HG03025 (cell line): ENCODE results near the gene SLX4IP.

Experiments used
- ATAC-seq: cut with Tn5 transposase; IDR thresholded peaks from one replicate; pipeline ENCODE4 v1.9.1; 2021; ENCODE audit warnings: mild to moderate bottlenecking, moderate library complexity; ENCODE audit not compliant: unreplicated experiment, low FRiP score

SLX4IP gene

DNA sequence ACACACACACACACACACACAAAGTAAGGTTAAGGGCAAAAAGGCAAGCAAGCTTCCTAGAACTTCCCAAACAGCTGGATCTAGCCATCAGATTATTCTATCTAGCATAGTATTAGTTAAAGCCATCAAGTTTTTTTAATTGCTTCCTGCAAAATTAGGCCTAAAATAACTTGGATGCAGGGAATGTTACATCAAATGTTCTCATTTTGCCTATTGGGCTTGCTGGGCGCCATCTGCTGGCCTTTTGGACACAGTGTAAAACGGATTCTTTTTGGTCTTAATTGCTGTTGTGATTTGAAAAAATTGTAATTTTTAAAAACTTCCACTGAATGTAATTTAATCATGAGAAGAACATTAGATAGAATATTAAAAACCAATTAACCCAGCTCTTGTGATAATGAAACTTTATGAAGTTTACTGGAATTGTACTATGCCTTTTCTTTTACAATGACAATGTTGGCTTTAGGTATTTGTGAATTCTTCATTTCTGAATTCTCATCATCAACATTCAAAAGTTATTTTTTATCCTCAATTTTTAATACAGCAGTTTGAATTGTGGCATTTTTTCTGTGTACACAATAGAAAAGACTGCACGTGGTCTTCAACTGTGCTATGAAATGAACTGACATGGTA is 7.9 kb upstream of the SLX4IP start:
- no peak for ATAC-seq

DNA sequence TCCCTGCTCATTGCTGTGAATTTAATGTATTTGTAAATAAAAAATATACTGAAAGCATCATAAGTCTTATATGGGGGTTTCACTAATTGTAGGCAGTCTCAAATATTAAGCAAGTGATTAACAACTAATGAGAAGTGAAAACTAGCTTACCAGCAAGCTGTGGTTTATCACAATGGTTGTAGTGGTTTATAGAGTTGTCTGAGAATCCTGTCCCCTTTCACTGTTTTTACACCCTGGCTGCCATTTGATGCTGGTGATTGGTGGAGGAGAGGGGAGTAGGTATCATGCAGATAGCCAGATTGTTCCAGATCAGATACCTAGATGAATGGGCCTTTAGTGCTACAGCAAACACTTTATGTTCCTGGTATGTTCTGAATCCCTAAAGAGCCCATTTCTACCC is 7.1 kb upstream of the SLX4IP start:
- no peak for ATAC-seq

DNA sequence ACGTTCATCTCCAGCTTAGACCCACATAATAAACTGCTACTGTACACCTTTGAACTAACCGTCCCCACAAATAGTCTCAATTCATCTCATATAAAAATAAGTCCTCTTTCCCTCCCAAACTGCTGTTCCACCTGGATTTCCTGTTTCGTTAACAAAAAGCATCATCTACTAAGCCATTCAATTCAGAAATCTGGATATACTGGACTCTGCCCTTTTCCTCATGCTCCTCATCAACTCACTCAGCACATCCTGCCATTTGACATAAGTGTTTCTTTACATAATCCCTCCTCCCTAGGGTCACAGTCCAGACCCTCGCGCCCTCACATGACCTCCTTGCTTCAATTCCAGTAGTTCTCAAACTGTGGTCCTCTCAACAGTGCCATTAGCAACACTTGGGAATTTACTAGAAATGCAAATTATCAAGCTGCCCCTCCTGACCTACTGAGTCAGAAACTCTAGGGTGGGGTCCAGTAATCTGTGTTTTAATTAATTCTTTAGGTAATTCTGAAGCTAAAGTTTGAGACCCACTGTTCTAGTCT is 5.6 kb upstream of the SLX4IP start:
- ATAC-seq = no peak

DNA sequence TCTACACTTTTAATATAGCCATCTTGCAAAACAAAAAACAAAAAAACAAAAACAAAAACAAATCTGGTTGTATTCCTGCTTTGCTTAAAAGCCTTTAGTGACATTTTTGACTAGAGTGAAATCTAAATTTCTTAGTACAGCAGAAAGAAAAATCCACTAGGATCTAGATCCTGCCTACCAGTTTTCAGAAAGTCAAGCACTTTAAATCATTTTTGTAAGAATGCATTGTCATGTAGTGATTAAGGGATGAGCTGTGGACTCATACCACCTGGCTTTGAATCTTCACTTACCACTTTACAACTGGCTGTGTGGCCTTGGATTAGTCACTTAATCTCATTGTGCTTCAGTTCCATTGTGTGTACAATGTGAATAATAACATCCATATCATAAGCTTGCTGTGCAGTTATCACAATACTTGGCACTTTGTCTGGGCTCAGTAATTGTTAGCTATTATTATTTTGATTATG is 5.1 kb upstream of the SLX4IP start:
- ATAC-seq = no peak

DNA sequence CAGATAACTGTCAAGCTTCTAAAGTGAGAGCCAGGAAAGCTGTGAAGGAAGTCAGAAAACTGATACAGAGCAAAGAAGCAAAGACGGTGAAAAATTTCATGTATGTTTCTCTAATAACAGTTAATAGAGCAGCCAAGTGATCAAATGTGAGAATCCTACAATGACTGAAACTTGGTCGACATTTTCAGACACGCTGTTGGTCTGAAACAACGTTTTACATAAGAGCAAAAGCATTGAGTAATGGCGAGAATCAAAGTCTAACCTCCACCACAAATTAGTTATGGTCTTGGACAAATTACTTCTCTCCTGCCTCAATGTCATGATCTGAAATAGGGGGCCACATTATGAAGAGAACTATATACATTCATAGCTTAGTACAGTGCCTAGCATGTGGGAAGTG is 4.4 kb upstream of the SLX4IP start:
- no peak for ATAC-seq

- ATAC-seq = no peak
Observed at GRCh38 chr20:10432079-10432478, 3.0 kb upstream of the SLX4IP start.

GRCh38 chr20:10433014-10433622 is 2.0 kb upstream of the SLX4IP start:
- ATAC-seq = no peak

- peak; percentile 67 for ATAC-seq
Observed at GRCh38 chr20:10433623-10434466, 1.3 kb upstream of the SLX4IP start, which contains the start of gene MKKS. TSS of gene MKKS (minus strand) at chr20:10434222. CDS start at chr20:10413514, 20,708 bp downstream.

DNA sequence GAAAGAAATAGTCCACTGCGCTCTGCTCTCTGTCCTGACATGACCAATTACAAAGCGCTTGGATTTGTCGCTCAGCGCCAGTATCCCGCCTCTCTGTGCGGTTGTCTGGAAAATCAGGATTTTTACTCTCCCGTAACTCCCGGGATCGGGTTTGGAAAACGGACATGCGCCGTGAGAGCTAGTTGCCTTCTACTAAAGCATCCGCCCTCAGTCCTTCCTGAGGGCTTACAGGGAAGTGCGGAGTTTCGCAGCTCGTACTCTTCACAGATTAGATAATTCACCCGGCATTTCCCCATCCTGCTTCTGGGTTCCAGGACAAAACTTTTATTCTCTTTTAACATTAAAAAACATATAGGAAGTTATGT is 656 bp upstream of the SLX4IP start:
- ATAC-seq = peak; percentile 46

GRCh38 chr20:10436053-10436699 is 1.1 kb downstream of the SLX4IP start:
- no peak for ATAC-seq

DNA sequence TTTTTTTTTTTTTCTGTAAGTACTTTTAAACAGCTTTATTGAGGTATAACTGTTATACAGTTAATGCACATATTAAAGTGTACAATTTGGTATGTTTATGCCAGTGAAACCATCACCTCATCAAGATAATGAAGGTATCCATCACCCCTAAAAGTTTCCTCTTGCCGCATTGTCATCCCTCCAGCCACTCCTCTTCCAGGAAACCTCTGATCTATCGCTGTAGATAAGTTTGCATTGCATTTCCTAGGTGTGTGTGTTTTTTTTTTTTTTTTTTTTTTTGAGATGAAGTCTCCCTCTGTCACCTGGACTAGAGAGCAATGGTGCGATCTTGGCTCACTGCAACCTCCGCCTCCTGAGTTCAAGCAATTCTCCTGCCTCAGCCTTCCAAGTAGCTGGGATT is 3.1 kb downstream of the SLX4IP start:
- no peak for ATAC-seq

GRCh38 chr20:10443936-10444335 is 8.8 kb downstream of the SLX4IP start:
- ATAC-seq = no peak

GRCh38 chr20:10445758-10446157 is 10.7 kb downstream of the SLX4IP start:
- no peak for ATAC-seq

DNA sequence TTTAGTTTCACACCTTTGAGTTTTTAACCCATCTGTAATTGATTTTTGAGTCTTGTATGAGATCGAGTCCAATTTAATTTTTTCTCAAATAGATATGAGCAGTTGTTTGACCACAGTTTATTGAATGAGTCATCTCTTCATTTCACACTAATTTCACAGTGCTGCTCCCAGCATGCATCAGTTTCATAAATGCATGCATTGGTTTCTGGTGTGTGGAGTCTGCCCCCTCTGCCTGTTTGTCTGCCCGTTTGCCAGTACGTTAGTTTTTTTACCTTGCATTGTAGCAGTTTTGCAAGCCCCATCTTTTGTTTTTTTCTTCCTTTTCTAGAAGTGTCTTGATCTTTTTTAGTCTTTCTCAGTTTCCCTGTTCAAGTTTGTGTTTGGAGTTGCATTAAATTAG is 11.9 kb downstream of the SLX4IP start:
- peak; percentile 94 for ATAC-seq

- no peak for ATAC-seq
Observed at GRCh38 chr20:10448270-10449156, 13.4 kb downstream of the SLX4IP start.

GRCh38 chr20:10449270-10449669 is 14.2 kb downstream of the SLX4IP start:
- no peak for ATAC-seq

DNA sequence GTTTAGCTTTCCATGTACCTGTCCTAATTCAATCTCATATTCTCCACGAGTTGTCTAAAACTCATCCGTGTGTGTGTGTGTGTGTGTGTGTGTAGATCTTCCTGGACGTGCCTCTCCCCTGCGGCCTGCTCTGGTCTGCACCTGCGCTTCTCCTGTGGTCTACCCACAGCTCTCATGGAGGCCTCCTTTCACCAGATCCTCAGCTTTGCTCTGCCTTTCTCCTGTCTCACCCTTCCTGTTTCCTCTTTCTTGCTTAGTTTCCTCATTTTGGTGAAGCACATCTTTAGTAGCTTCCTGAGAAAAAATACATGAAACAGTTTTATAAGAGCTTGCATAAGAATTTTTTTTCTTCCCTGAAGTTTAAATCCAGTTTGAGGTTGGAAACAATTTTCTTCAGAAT is 18.1 kb downstream of the SLX4IP start:
- ATAC-seq = peak; percentile 88

- ATAC-seq = no peak
Observed at GRCh38 chr20:10454151-10454750, 19.1 kb downstream of the SLX4IP start.

DNA sequence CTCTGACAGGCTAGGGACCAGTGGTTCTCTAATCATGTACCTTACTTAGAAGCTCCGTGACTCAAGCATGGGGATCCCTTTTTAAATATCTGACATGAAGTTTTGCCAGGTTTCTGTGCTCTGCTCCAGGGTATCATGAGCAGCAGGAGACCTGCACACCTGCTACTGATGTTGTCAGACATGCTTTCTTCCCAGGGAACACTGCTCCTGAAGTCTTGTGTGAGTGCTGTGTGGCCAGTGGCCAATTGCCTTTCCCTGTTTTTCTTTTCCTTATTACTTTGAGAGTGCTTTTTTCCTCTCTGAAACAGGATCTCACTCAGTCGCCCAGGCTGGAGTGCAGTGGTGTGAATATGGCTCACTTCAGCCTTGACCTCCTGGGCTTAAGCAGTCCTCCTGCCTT is 26.4 kb downstream of the SLX4IP start:
- no peak for ATAC-seq
